Spleen (tissue), 7 donors: ENCODE results near the gene TNFRSF18.

Experiments used
- POLR2A ChIP-seq, 3 donors: fragments of 450-650 bp; IDR thresholded peaks; one replicate each; pipeline ENCODE4 v1.5.1; 2017; ENCODE audit warnings: antibody characterized with exemption in 3 of 3, mild to moderate bottlenecking in 1 of 3
- TF ChIP-seq, protein P1 (sequence below), 11 experiments: fragments of 200-600 bp in 7 of 11; fragments of 450-650 bp in 4 of 11; sonication (generic) in 4 of 11; IDR thresholded peaks in 8 of 11; conservative IDR thresholded peaks in 3 of 11; 1 replicate in 7 of 11; 2 replicates in 4 of 11; pipeline versions ENCODE4 v1.4.0 to v1.8.0; 2016 to 2021; ENCODE audit warnings: antibody characterized with exemption in 11 of 11, inconsistent platforms in 4 of 11, mild to moderate bottlenecking in 1 of 11
- donor health status: DM: no; HTN: no; CAD: no; lungs with moderate emphysema.
- donor health status: DM: no; HTN: no; CAD: no.
- donor health status: DM: no; HTN: no; CAD: no.

DNA sequence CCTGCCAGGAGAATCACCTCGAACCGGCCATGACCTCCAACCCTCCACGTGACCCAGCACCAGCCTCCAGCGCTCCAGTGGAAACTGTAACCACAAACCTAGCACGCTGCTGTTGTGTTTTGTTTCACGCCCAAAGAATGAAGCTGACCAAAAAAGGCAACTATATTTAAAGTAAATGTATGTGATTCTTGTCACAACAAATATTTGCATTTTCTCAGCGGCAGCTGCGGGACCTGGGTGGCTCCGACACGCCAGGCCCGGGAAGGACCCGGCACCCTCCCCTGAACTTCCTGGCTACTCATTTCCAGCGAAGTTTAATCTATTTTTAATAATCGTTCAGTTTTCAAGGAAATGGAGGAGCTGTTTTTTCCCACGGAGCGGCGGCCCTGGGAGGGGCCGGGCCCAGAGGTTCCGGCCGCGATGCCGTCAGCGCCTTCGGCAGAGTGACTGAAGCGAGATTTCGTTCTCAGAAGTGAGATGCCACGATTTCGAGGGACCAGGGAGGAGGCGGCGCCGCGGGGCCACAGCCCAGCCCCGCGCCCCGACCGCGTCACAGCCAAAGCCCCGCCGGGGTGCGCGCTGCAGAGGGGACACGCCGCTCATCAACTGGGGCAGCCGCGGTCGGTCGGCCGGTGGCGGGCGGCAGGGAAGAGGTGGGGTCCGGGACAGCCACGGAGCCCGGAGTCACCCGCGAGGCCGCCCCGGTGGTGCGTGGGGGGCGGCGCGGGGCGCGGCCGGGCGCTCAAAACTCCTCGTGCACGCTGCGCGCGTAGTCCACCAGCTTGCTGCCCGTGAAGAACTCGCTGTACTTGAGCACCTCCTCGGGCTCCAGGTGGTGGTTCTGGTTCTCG lies 10.6 kb upstream of the TNFRSF18 start:
- TF ChIP-seq, protein P1, sequence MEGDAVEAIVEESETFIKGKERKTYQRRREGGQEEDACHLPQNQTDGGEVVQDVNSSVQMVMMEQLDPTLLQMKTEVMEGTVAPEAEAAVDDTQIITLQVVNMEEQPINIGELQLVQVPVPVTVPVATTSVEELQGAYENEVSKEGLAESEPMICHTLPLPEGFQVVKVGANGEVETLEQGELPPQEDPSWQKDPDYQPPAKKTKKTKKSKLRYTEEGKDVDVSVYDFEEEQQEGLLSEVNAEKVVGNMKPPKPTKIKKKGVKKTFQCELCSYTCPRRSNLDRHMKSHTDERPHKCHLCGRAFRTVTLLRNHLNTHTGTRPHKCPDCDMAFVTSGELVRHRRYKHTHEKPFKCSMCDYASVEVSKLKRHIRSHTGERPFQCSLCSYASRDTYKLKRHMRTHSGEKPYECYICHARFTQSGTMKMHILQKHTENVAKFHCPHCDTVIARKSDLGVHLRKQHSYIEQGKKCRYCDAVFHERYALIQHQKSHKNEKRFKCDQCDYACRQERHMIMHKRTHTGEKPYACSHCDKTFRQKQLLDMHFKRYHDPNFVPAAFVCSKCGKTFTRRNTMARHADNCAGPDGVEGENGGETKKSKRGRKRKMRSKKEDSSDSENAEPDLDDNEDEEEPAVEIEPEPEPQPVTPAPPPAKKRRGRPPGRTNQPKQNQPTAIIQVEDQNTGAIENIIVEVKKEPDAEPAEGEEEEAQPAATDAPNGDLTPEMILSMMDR (IDR thresholded peaks at IDR 0.05 in 8 of 11, conservative IDR thresholded peaks at IDR 0.05 in 3 of 11), result no peak
- TF ChIP-seq POLR2A (IDR thresholded peaks at IDR 0.05), result no peak
